Measurements from ENCODE around the gene TPRN. TPM values are rescaled to one million over a fixed set of nuclear protein-coding genes. Genes with fewer than 3 reads are reported as not detected.
"Not testable (repeated sequence)": the region's sequence is repeated elsewhere in the genome, so short reads cannot be mapped to it uniquely, and the experiment has no call there.

Gene TPRN
- total and polyA plus RNA-seq, 5 donors: 4.8 to 13.9 (median 7.9) TPM

GRCh38 chr9:137242269-137243203 is 42.0 kb upstream of the TPRN start:
- WGBS: 75% methylated on average over 36 of the region's 36 CpGs
- Histone ChIP-seq H3K9me3 (ENCODE audit: control insufficient read depth, low read length) (no peaks in the 10 kb centered on the region), H3K27me3 (ENCODE audit: control insufficient read depth, insufficient read depth) (no peaks in the 10 kb centered on the region), H3K4me1 (ENCODE audit: control insufficient read depth, insufficient read depth, low read length) (peaks cover 3% of the 10 kb centered on the region), H3K4me3 (ENCODE audit: low read length) (peak overlapping the region; percentile 90), H3K27ac (ENCODE audit: low read length) (peak overlapping the region; percentile 50)
- DNase-seq (no peak), ATAC-seq (no peak)
- intact Hi-C loops (cut with DNase I): loop anchor here in 1 of 4 donors (10.0 kb wide), 1 partner anchor 1198 kb away; no protein-coding TSS in a partner anchor

DNA sequence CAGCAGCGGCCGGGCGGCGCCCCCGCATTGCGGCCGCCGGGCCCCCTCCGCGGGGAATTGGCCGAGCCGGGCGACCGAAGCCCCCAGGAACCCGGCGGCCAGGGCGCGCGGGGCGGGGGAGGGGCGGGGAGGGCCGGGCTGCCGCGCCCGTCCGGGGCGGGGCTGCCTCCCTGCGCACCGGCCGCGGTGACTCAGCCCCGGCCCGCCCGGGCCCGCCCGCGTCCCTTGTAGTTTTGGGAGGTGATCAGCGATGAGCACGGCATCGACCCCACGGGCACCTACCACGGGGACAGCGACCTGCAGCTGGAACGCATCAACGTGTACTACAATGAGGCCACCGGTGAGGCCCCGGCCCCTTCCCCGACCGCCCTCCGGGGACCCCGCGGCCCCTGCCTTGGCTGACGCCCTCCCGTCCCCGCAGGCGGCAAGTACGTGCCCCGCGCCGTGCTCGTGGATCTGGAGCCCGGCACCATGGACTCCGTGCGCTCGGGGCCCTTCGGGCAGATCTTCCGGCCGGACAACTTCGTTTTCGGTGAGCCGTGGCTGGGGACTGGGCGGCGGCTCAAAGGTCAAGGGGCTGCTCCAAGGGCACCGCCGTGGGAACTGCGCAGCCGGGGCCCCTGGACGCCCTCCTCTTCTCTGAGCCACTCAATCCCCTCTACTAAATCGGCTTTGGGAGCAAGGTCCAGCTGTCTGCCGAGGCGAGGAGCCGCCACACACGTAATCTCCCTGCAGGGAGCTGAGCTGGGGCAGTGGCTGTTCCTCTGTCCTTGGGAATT is 41.1 kb upstream of the TPRN start:
- DNase-seq (peak; percentile 78 to 90 (median 87)), ATAC-seq (peak; percentile 3 to 23)
- Histone ChIP-seq H3K9me3 (ENCODE audit: control insufficient read depth, low read length) (no peaks in the 10 kb centered on the region), H3K4me3 (ENCODE audit: low read length) (peak overlapping the region; percentile 90), H3K27ac (ENCODE audit: low read length) (peak overlapping the region; percentile 96), H3K4me1 (ENCODE audit: control insufficient read depth, insufficient read depth, low read length) (peaks cover 3% of the 10 kb centered on the region), H3K27me3 (ENCODE audit: control insufficient read depth, insufficient read depth) (no peaks in the 10 kb centered on the region)
- WGBS: under 1% methylated on average over 83 of the region's 83 CpGs
- intact Hi-C loops (cut with DNase I): loop anchor here in 1 of 4 donors (10.0 kb wide), 1 partner anchor 1197 kb away; no protein-coding TSS in a partner anchor

- intact Hi-C loops (cut with DNase I): loop anchor here in 1 of 4 donors (10.0 kb wide), 1 partner anchor 1196 kb away; no protein-coding TSS in a partner anchor
- peak within 1 kb of the TSS; percentile 90 for H3K4me3 ChIP-seq (ENCODE audit: low read length)
- ATAC-seq (peak; percentile 86 to 87), DNase-seq (peak; percentile 100)
- H3K27me3 ChIP-seq (ENCODE audit: control insufficient read depth, insufficient read depth): no peaks in the 10 kb centered on the region
- H3K4me1 ChIP-seq (ENCODE audit: control insufficient read depth, insufficient read depth, low read length): peaks cover 3% of the 10 kb centered on the region
- WGBS: under 1% methylated on average over 67 of the region's 67 CpGs
- no peaks in the 10 kb centered on the region for H3K9me3 ChIP-seq (ENCODE audit: control insufficient read depth, low read length)
- H3K27ac ChIP-seq (ENCODE audit: low read length): peak within 1 kb of the TSS; percentile 96
These were observed 40.4 kb upstream of the TPRN start, which contains the start of gene TUBB4B for GRCh38 chr9:137240841-137241489. TSS of gene TUBB4B (plus strand) at chr9:137241287. CDS start at chr9:137241361, 74 bp downstream.

DNA sequence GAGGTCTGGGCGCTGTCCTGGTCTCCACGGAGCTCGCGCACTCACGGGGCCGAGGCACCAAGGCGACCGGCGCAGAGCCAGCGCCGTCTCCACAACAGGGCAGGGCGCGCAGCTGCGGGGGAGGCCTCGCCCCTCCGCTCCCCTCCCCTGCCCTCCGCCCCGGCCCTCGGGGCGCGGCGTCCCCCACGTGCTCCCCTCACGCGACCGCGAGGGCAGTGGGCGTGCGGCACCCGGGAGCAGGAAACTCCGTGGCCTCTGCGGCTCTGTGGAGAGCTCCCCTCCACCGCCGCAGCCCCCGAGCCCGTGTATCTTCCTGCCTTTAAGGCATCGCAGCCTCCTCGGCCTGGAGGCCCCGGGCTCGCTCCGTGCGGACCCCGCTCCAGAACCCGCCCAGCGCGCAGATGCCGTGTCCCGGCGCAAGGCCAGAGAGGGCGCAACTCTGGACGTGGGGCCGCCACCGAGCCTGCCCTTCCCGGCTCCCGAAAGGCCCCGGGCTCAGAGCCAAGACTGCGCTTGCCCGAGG is 39.8 kb upstream of the TPRN start:
- Histone ChIP-seq H3K27me3 (ENCODE audit: control insufficient read depth, insufficient read depth) (no peaks in the 10 kb centered on the region), H3K27ac (ENCODE audit: low read length) (peak overlapping the region; percentile 88), H3K4me3 (ENCODE audit: low read length) (peak overlapping the region; percentile 49), H3K4me1 (ENCODE audit: control insufficient read depth, insufficient read depth, low read length) (peaks cover 3% of the 10 kb centered on the region), H3K9me3 (ENCODE audit: control insufficient read depth, low read length) (no peaks in the 10 kb centered on the region)
- WGBS: under 1% methylated on average over 58 of the region's 58 CpGs
- DNase-seq (peak; percentile 88 to 93 (median 93)), ATAC-seq (peak; percentile 67 to 69)
- intact Hi-C loops (cut with DNase I): loop anchor here in 1 of 4 donors (10.0 kb wide), 1 partner anchor 1196 kb away; no protein-coding TSS in a partner anchor

DNA sequence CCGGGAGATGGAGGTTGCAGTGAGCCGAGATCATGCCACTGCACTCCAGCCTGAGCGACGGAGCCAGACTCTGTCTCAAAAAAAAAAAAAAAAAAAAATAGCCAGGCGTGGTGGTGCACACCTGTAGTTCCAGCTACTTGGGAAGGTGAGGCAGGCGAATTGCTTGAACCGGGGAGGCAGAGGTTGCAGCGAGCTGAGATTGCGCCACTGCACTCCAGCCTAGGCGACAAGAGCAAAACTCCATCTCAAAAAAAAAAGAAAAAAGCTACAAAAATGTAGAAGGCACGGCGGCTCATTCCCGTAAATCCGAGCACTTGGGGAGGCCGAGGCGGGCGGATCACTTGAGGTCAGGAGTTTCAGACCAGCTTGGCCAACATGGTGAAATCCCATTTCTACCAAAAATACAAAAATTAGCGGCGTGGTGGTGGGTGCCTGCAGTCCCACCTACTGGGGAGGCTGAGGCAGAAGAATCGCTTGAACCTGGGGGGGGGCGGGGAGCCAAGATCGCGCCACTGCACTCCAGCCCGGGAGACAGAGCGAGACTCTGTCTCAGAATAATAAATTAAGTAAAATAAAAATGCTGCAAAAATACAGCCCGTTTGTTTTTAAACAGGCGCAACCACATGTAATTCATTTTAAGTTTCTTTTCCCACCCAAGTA is 39.1 kb upstream of the TPRN start:
- peak overlapping the region; percentile 49 for H3K4me3 ChIP-seq (ENCODE audit: low read length)
- not testable (repeated sequence) for H3K27me3 ChIP-seq (ENCODE audit: control insufficient read depth, insufficient read depth); H3K4me1 ChIP-seq (ENCODE audit: control insufficient read depth, insufficient read depth, low read length); H3K9me3 ChIP-seq (ENCODE audit: control insufficient read depth, low read length); ATAC-seq; H3K27ac ChIP-seq (ENCODE audit: low read length); DNase-seq
- intact Hi-C loops (cut with DNase I): loop anchor here in 1 of 4 donors (10.0 kb wide), 1 partner anchor 1195 kb away; no protein-coding TSS in a partner anchor
- WGBS: 56% methylated on average over 27 of the region's 27 CpGs

GRCh38 chr9:137237759-137238726 is 37.5 kb upstream of the TPRN start:
- Histone ChIP-seq H3K27me3 (ENCODE audit: control insufficient read depth, insufficient read depth) (no peaks in the 10 kb centered on the region), H3K27ac (ENCODE audit: low read length) (no peak overlapping the region), H3K9me3 (ENCODE audit: control insufficient read depth, low read length) (no peaks in the 10 kb centered on the region), H3K4me3 (ENCODE audit: low read length) (no peak overlapping the region), H3K4me1 (ENCODE audit: control insufficient read depth, insufficient read depth, low read length) (peaks cover 3% of the 10 kb centered on the region)
- DNase-seq: no peak
- 67% methylated on average over 13 of the region's 13 CpGs for WGBS
- intact Hi-C loops (cut with DNase I): no loop called here
- no peak for ATAC-seq

GRCh38 chr9:137236936-137237421 is 36.4 kb upstream of the TPRN start:
- Histone ChIP-seq H3K4me1 (ENCODE audit: control insufficient read depth, insufficient read depth, low read length) (no peaks in the 10 kb centered on the region), H3K27ac (ENCODE audit: low read length) (no peak overlapping the region), H3K9me3 (ENCODE audit: control insufficient read depth, low read length) (no peaks in the 10 kb centered on the region), H3K4me3 (ENCODE audit: low read length) (no peak overlapping the region), H3K27me3 (ENCODE audit: control insufficient read depth, insufficient read depth) (no peaks in the 10 kb centered on the region)
- ATAC-seq (no peak), DNase-seq (no peak)
- 47% methylated on average over 11 of the region's 11 CpGs for WGBS
- intact Hi-C loops (cut with DNase I): no loop called here

- DNase-seq (peak; percentile 87 to 95 (median 95)), ATAC-seq (peak; percentile 25 to 45)
- intact Hi-C loops (cut with DNase I): no loop called here
- Histone ChIP-seq H3K27ac (ENCODE audit: low read length) (no peak overlapping the region), H3K4me3 (ENCODE audit: low read length) (no peak overlapping the region), H3K27me3 (ENCODE audit: control insufficient read depth, insufficient read depth) (no peaks in the 10 kb centered on the region), H3K4me1 (ENCODE audit: control insufficient read depth, insufficient read depth, low read length) (no peaks in the 10 kb centered on the region), H3K9me3 (ENCODE audit: control insufficient read depth, low read length) (no peaks in the 10 kb centered on the region)
- 10% methylated on average over 31 of the region's 31 CpGs for WGBS
These were observed 35.8 kb upstream of the TPRN start for GRCh38 chr9:137236238-137236935.
